ENCODE measurements around the gene NSMCE1.

The NSMCE1 gene

GRCh38 chr16:27231692-27232060 is 36.9 kb downstream of the NSMCE1 start:
- no peak overlapping the region; the same call in 1 of the 2 replicates for H3K27ac ChIP-seq (replicated peaks)
- TF ChIP-seq SPI1 (IDR thresholded peaks at IDR 0.05; ENCODE audit: borderline replicate concordance, low read depth): no peak
- no peak for TF ChIP-seq GABPA (IDR thresholded peaks at IDR 0.05; ENCODE audit: low read depth)
- TF ChIP-seq POLR2AphosphoS5 (IDR thresholded peaks at IDR 0.05; ENCODE audit: low read depth): no peak
- no peak for TF ChIP-seq REST (IDR thresholded peaks at IDR 0.05; ENCODE audit: insufficient replicate concordance, low read depth)
- TF ChIP-seq CTCF (IDR thresholded peaks at IDR 0.05; ENCODE audit: insufficient read depth, low read length): no peak
- H3K4me3 ChIP-seq (replicated peaks; ENCODE audit: insufficient read depth, low read length): no peak overlapping the region
- H3K27me3 ChIP-seq (ENCODE audit: insufficient read depth, poor library complexity, severe bottlenecking): no peaks in the 10 kb centered on the region
- DNase-seq (ENCODE audit: low read depth in 1 of 2, low spot score in 1 of 2): no peak

GRCh38 chr16:27230562-27231001 is 38.0 kb downstream of the NSMCE1 start:
- Histone ChIP-seq H3K4me3 (replicated peaks; ENCODE audit: insufficient read depth, low read length) (no peak overlapping the region), H3K27ac (replicated peaks) (peak overlapping the region; percentile 0; the same call in 1 of the 2 replicates), H3K27me3 (ENCODE audit: insufficient read depth, poor library complexity, severe bottlenecking) (no peaks in the 10 kb centered on the region)
- TF ChIP-seq GABPA (IDR thresholded peaks at IDR 0.05; ENCODE audit: low read depth): no peak; the same call in 1 of the 2 replicates
- TF ChIP-seq POLR2AphosphoS5 (IDR thresholded peaks at IDR 0.05; ENCODE audit: low read depth): peak; percentile 95
- peak; percentile 40 for TF ChIP-seq CTCF (IDR thresholded peaks at IDR 0.05; ENCODE audit: insufficient read depth, low read length)
- DNase-seq (ENCODE audit: low read depth in 1 of 2, low spot score in 1 of 2): peak; percentile 78 to 92

- DNase-seq (ENCODE audit: low read depth in 1 of 2, low spot score in 1 of 2): no peak
- H3K27me3 ChIP-seq (ENCODE audit: insufficient read depth, poor library complexity, severe bottlenecking): no peaks in the 10 kb centered on the region
- H3K27ac ChIP-seq (replicated peaks): no peak overlapping the region; the same call in 1 of the 2 replicates
- no peak for TF ChIP-seq REST (IDR thresholded peaks at IDR 0.05; ENCODE audit: insufficient replicate concordance, low read depth)
- H3K4me3 ChIP-seq (replicated peaks; ENCODE audit: insufficient read depth, low read length): no peak overlapping the region
Observed at GRCh38 chr16:27229891-27230470, 38.6 kb downstream of the NSMCE1 start.

GRCh38 chr16:27228621-27229501 is 39.7 kb downstream of the NSMCE1 start:
- Histone ChIP-seq H3K4me3 (replicated peaks; ENCODE audit: insufficient read depth, low read length) (no peak overlapping the region), H3K27me3 (ENCODE audit: insufficient read depth, poor library complexity, severe bottlenecking) (no peaks in the 10 kb centered on the region), H3K27ac (replicated peaks) (no peak overlapping the region)
- TF ChIP-seq REST (IDR thresholded peaks at IDR 0.05; ENCODE audit: insufficient replicate concordance, low read depth) (no peak), SPI1 (IDR thresholded peaks at IDR 0.05; ENCODE audit: borderline replicate concordance, low read depth) (peak; percentile 81; the same call in 1 of the 2 replicates), CTCF (IDR thresholded peaks at IDR 0.05; ENCODE audit: insufficient read depth, low read length) (no peak), POLR2AphosphoS5 (IDR thresholded peaks at IDR 0.05; ENCODE audit: low read depth) (peak; percentile 92), GABPA (IDR thresholded peaks at IDR 0.05; ENCODE audit: low read depth) (no peak)
- peak; percentile 46 to 52 for DNase-seq (ENCODE audit: low read depth in 1 of 2, low spot score in 1 of 2)
